Measurements from ENCODE around the gene PC.
"Not testable (repeated sequence)": the region's sequence is repeated elsewhere in the genome, so short reads cannot be mapped to it uniquely, and the experiment has no call there.

PC gene, protein sequence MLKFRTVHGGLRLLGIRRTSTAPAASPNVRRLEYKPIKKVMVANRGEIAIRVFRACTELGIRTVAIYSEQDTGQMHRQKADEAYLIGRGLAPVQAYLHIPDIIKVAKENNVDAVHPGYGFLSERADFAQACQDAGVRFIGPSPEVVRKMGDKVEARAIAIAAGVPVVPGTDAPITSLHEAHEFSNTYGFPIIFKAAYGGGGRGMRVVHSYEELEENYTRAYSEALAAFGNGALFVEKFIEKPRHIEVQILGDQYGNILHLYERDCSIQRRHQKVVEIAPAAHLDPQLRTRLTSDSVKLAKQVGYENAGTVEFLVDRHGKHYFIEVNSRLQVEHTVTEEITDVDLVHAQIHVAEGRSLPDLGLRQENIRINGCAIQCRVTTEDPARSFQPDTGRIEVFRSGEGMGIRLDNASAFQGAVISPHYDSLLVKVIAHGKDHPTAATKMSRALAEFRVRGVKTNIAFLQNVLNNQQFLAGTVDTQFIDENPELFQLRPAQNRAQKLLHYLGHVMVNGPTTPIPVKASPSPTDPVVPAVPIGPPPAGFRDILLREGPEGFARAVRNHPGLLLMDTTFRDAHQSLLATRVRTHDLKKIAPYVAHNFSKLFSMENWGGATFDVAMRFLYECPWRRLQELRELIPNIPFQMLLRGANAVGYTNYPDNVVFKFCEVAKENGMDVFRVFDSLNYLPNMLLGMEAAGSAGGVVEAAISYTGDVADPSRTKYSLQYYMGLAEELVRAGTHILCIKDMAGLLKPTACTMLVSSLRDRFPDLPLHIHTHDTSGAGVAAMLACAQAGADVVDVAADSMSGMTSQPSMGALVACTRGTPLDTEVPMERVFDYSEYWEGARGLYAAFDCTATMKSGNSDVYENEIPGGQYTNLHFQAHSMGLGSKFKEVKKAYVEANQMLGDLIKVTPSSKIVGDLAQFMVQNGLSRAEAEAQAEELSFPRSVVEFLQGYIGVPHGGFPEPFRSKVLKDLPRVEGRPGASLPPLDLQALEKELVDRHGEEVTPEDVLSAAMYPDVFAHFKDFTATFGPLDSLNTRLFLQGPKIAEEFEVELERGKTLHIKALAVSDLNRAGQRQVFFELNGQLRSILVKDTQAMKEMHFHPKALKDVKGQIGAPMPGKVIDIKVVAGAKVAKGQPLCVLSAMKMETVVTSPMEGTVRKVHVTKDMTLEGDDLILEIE

GRCh38 chr11:66958232-66958955, at the start of gene PC:
PC (minus strand) TSS chr11:66958383; CDS start chr11:66872159, 86,224 bp downstream.
- DNase-seq: peak; percentile 98

DNA sequence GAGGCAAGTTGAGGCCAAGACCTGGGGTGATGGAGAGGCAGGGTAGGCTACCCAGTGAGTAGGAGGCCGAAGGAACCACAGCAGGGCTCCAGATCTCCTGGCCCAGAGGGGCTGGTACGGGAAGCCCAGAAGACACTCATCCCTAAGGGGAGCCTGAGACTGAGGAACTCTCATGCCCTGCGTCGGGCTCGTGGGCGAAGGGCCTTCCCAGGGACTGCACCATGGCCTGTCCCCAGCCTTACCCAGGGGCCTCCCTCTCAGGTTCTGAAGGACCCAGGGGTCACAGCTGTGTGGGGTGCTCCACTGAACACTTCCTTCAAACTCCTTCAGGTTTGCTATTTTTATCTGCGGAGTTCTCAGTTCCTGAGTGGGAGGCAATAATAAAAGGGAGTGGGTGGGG, 48.9 kb upstream of the PC start:
- DNase-seq: no peak

- DNase-seq: peak; percentile 17
Observed at GRCh38 chr11:67006029-67006884, 48.1 kb upstream of the PC start.

DNA sequence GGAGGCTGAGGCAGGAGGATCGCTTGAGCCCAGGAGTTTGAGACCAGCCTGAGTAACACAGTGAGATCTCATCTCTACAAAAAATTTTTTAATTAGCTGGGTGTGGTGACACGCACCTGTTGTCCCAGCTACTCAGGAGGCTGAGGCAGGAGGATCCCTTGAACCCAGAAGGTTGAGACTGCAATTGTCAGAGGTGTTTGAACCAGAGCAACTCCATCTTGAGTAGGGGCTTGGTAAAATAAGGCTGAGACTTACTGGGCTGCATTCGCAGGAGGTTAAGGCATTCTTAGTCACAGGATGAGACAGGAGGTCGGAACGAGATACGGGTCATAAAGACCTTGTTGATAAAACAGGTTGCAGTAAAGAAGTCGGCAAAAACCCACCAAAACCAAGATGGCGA, 47.0 kb upstream of the PC start:
- DNase-seq: not testable (repeated sequence)

DNA sequence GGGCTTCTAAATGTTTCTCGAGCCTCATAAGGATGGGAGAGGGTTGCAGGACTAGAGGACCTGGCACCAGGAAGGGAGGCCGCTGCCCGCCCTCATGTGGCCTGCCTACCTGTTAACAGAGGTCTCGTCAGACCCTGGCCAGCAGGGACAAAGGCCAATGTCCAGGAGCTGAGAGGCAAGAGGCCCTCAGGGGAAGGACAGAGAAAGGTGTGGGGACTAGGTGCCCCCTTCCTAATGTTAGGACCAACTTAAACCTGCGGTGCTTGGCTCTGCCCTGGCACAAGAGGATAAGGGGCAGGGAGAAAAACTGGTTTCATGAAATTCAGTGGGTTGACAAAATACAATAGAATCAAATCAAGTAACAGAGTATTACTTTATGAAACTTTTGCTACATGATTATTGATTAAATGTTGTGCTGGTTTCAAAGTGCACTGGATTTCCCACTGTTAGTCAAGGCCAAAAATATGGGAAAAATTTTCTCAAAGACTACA, 44.8 kb upstream of the PC start:
- no peak for DNase-seq

DNA sequence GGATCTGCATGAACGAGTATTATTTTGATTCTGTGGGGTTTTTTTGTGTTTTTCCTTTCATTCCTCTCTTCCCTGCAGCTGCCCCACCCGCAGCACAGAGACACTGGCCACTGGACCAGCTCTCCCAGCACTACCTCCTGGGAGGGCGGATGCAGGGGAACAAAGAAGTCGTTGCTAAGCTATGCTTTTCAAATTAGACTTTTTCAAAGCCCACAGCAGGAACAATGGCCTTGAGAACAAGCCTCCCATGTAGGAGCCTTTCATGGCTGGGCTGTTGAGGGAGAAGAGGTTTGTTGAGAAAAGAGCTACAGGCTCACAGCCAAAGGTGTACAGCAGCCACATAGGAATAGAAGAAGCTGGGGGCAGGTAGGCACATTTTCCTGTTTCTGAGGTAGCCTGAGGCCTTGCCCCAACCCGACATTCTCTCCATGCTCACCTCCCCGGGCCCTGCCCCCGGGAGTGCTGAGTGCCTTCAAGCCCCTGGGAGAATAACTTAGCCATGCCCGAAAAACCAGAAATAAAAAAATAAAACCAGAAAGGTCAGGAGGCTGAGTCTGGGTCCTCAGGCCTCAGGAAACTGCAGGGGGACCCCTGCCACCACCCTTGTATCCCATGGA, 44.2 kb upstream of the PC start:
- DNase-seq: no peak

DNA sequence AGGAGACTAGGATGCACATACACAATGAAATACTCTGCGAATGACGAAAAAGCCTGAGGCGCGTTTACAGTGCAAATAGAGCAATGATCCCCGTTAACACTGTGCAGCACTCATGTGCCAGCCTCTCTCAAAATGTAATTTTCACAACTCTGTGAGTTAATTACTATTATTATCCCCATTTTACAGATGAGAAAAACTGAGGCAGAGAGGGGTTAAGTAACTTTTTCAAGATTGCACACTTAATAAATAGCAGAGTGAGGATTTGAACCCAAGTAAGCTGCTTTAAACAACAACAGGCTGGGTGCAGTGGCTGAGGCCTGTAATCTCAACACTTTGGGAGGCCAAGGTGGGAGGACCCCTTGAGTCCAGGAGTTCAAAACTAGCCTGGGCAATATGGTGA, 43.1 kb upstream of the PC start:
- DNase-seq: no peak

DNA sequence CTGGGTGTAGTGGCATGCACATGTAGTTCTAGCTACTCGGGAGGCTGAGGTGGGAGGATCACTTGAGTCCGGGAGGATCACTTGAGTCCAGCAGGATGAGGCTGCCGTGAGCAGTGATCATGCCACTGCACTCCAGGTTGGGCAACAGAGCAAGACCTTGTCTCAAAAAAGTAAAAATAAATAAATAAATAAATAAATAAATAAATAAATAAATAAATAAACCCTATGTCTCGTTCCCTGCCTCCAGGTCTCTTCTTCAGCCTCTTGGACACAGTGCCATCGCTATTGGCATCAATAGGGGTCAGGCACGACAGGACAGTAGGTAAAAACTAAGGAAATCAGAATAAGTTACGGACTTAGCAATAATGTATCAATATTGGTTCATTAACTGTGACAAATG, 41.4 kb upstream of the PC start:
- no peak for DNase-seq

DNA sequence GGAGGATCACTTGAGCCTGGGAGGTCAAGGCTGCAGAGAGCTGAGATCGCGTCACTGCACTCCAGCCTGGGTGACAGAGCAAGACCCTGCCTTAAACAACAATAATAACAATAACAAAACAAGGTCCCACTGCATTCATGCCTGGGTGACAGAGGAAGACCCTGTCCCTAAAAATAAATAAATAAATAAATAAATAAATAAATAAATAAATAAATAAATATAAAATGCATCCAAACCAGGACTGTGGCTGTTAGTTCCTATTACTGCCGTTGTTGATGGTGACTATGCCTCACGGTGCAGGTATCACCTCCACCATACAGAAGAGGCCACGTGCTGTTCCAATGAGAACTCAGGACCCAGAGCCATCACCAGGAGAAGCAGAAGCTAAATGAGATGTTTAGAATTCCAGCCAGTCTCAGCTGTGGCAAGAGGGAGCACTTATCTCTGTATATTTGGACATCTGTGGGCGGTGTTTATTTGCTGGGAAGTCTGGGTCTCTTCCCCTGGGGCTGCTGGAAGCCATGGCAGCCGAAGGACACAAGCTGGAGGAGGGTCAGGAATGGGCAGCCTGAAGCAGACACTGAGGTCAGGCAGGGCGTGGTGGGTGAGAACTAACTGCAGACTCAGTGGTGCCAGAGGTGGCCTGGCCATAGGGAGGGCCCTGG, 38.6 kb upstream of the PC start:
- DNase-seq: no peak

DNA sequence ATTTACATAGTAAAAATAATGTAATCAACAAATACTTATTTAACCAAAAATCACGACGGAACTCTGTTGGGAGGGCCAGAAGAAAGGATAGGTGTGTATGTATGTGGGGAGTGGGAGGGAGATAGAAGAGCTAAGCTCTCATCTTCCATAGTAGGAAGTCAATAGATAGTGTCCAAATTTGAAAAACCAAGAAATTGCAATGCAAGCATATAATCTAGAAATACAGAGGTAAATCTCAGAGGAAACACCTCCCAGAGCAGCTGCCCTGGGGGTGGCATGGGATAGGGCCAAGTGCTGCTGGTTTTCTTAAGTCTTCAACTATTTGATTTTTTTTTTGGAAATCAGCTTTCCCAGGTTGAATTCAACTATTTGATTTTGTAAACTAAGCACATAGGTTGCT, 33.9 kb upstream of the PC start:
- DNase-seq: no peak

- not testable (repeated sequence) for DNase-seq
Observed at GRCh38 chr11:66989360-66989759, 31.2 kb upstream of the PC start.

DNA sequence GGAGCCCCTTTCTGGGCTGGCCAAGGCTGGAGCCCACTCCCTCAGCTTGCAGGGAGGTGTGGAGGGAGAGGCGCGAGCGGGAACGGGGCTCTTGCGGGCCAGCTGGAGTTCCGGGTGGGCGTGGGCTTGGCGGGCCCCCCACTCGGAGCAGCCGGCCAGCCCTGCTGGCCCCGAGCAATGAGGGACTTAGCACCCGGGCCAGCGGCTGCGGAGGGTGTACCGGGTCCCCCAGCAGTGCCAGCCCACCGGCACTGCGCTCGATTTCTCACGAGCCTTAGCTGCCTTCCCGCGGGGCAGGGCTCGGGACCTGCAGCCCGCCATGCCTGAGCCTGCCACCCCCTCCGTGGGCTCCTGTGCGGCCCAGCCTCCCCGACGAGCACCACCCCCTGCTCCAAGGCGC, 30.6 kb upstream of the PC start:
- not testable (repeated sequence) for DNase-seq

GRCh38 chr11:66987924-66988637, 29.9 kb upstream of the PC start:
- DNase-seq: no peak

DNA sequence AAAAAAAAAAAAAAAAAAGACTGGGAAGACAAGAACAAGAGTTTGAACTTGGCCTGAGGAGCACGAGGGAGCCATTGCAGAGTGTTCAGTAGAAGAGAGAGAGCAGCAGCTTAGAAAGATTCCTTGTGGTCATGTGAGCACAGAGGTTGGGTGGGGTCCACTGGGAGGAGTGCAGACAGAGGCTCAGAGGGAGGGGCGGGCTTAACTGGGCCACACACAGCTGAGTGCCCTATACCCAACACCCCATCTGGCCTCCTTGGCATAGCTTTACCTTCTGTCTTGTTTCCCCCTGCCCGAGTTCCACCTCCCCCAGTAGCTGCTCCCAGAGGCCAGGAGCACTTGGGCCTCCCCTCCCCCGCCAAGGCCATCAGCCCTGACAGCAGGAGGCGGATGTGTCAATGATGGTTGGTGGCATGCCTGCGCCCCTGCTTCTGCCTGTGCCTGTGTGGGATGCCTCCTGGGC, 29.0 kb upstream of the PC start:
- DNase-seq: no peak

DNA sequence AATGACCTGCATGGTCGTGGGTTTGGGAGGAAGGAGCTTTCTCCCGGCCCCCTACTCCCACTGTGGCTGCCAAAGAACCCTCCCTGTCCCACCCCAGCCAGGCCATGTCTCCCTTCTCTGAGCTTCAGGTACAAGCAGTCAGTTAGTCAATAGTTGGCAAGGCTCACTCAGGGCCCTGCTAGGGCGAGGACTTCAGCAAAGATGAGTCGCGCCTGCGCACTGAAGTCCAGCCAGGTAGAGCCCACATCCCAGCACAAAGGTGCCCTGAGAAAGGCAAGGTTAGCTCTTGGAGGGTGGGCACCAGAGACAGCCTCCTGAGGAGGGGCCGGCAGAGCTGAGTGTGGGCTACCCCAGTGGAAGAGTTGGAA, 28.0 kb upstream of the PC start:
- DNase-seq: no peak

- DNase-seq: no peak
Observed at GRCh38 chr11:66985508-66986177, 27.5 kb upstream of the PC start.

- no peak for DNase-seq
Observed at GRCh38 chr11:66983275-66983924, 25.2 kb upstream of the PC start.

DNA sequence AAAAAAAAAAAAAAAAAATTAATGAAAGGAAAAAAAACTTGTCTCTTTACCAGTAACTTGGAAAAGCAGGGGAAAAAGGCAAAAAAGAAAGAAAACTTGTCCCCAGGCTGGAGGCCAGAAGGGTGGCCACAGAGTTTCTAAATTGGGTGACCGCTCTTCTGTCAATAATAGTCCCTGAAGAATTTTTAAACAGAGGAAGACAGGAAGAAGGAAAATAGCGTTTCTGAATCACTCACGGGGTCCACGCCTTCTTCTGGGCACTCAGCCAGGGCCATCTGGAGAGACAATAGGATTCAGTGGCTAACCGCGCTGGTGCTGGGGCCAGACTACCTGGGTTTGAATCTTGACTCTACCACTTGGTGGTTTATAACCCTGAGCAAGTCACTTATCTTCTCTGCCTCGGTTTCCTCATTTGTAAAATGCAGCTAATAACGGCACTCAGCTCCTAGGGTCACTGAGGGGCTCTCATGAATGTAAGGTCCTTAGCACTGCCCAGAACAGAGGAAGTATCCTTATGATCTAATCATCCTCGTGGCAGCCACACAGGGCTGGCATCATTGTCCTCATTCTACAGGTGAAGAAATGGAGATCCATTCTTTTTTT, 23.9 kb upstream of the PC start:
- peak; percentile 82 for DNase-seq
